Lower lobe of right lung (tissue), 2 donors: ENCODE measurements around the gene SPDYE6. TPM values are rescaled to one million over a fixed set of nuclear protein-coding genes. Genes with fewer than 3 reads are reported as not detected.

Source experiments
- ATAC-seq, 2 donors: fragments of 200-7000 bp; cut with Tn5 transposase; one replicate each; pipeline ENCODE4 v1.9.1; 2020 to 2022; ENCODE audit warnings: mild to moderate bottlenecking in 2 of 2, moderate library complexity in 2 of 2
- DNase-seq: peaks from one replicate; pipeline ENCODE4 v3.0.0-alpha.2; 2020
- H3K27ac ChIP-seq: fragments of 200-600 bp; one replicate; pipeline ENCODE4 v1.8.0; 2022
- H3K27me3 ChIP-seq: fragments of 200-600 bp; one replicate; pipeline ENCODE4 v1.8.0; 2022; ENCODE audit warnings: low read depth
- H3K36me3 ChIP-seq: fragments of 200-600 bp; one replicate; pipeline ENCODE4 v1.8.0; 2022; ENCODE audit warnings: mild to moderate bottlenecking
- H3K4me1 ChIP-seq: fragments of 200-600 bp; one replicate; pipeline ENCODE4 v1.8.0; 2022
- H3K4me3 ChIP-seq: fragments of 200-600 bp; one replicate; pipeline ENCODE4 v1.8.0; 2022; ENCODE audit warnings: mild to moderate bottlenecking
- H3K9me3 ChIP-seq: fragments of 200-600 bp; one replicate; pipeline ENCODE4 v1.8.0; 2022
- CTCF ChIP-seq: fragments of 200-600 bp; IDR thresholded peaks from one replicate; pipeline ENCODE4 v1.8.0; 2022; ENCODE audit warnings: antibody characterized with exemption, mild to moderate bottlenecking
- intact Hi-C: fragments of 100-400 bp; cut with DNase I; formaldehyde crosslinking; loops from one replicate; pipeline ENCODE4 v1.11.0; 2022
- total RNA-seq: library from RNA; stranded (reverse); fragmentation: NEBNext Ultra II Directional; extraction: Animal tissue kit (Norgen Biotek cat#: 25700); gene quantifications from one replicate; pipeline ENCODE4 v1.2.1, GENCODE V29; 2021
- donor health status: DM: no; HTN: yes; CAD: no; lungs with severe emphysema.

SPDYE6 gene
- total RNA-seq, 1 donor from 2014 or later = not detected

GRCh38 chr7:102313997-102314780 is 42.1 kb downstream of the SPDYE6 start:
- no peaks in the 10 kb centered on the region for H3K9me3 ChIP-seq
- H3K36me3 ChIP-seq = peaks cover 5% of the 10 kb centered on the region
- no peak overlapping the region for H3K4me3 ChIP-seq
- TF ChIP-seq CTCF = no peak
- intact Hi-C loops = no loop called here
- no peaks in the 10 kb centered on the region for H3K27me3 ChIP-seq
- DNase-seq = peak; percentile 32
- no peaks in the 10 kb centered on the region for H3K4me1 ChIP-seq
- no peak for ATAC-seq
- no peak overlapping the region for H3K27ac ChIP-seq

- Histone ChIP-seq H3K36me3 (peaks cover 11% of the 10 kb centered on the region), H3K4me1 (peaks cover 4% of the 10 kb centered on the region), H3K27ac (no peak overlapping the region), H3K9me3 (no peaks in the 10 kb centered on the region), H3K27me3 (no peaks in the 10 kb centered on the region), H3K4me3 (no peak overlapping the region)
- DNase-seq (no peak), ATAC-seq (no peak)
- no peak for TF ChIP-seq CTCF
- intact Hi-C loops = no loop called here
These were observed 43.9 kb downstream of the SPDYE6 start for GRCh38 chr7:102312317-102312716.

GRCh38 chr7:102310414-102310815 is 45.8 kb downstream of the SPDYE6 start:
- Histone ChIP-seq H3K9me3 (no peaks in the 10 kb centered on the region), H3K36me3 (peaks cover 11% of the 10 kb centered on the region), H3K27me3 (no peaks in the 10 kb centered on the region), H3K4me1 (peaks cover 15% of the 10 kb centered on the region), H3K27ac (no peak overlapping the region), H3K4me3 (no peak overlapping the region)
- intact Hi-C loops = no loop called here
- DNase-seq (no peak), ATAC-seq (no peak)
- TF ChIP-seq CTCF = no peak

- peaks cover 6% of the 10 kb centered on the region for H3K36me3 ChIP-seq
- TF ChIP-seq CTCF = no peak
- H3K27me3 ChIP-seq = no peaks in the 10 kb centered on the region
- intact Hi-C loops = no loop called here
- peak; percentile 85 for DNase-seq
- peaks cover 28% of the 10 kb centered on the region for H3K4me1 ChIP-seq
- peak; percentile 77 to 89 for ATAC-seq
- H3K27ac ChIP-seq = peak overlapping the region; percentile 31
- no peaks in the 10 kb centered on the region for H3K9me3 ChIP-seq
- H3K4me3 ChIP-seq = peak overlapping the region; percentile 27
These were observed 49.1 kb downstream of the SPDYE6 start for GRCh38 chr7:102306916-102307677.

GRCh38 chr7:102305414-102306268 is 50.6 kb downstream of the SPDYE6 start:
- Histone ChIP-seq H3K9me3 (no peaks in the 10 kb centered on the region), H3K36me3 (peaks cover 6% of the 10 kb centered on the region), H3K4me3 (no peak overlapping the region), H3K27ac (peak overlapping the region; percentile 31), H3K4me1 (peaks cover 28% of the 10 kb centered on the region), H3K27me3 (no peaks in the 10 kb centered on the region)
- ATAC-seq (no peak), DNase-seq (no peak)
- intact Hi-C loops = no loop called here
- TF ChIP-seq CTCF = no peak
